GM12878 (cell line): ENCODE data around the gene ATG101. TPM values are rescaled to one million over a fixed set of nuclear protein-coding genes. Genes with fewer than 3 reads are reported as not detected.
A peak's percentile ranks its signal among the peaks of the same experiment; 100 is the strongest.

Source experiments
- BRCA1 ChIP-seq: IDR thresholded peaks from 2 replicates; pipeline ENCODE4 v1.6.1; 2011; ENCODE audit warnings: low read depth, low read length, improper control_type of control experiment
- CBX5 ChIP-seq: sonication (generic); IDR thresholded peaks from 2 replicates; pipeline ENCODE4 v1.6.1; 2016; ENCODE audit warnings: low read depth, moderate library complexity, mild to moderate bottlenecking, inconsistent platforms
- HCFC1 ChIP-seq: fragments of 150-350 bp; IDR thresholded peaks from 2 replicates; pipeline ENCODE4 v1.6.1; 2014; ENCODE audit warnings: low read length
- IKZF1 ChIP-seq: fragments of 450-650 bp; conservative IDR thresholded peaks from 2 replicates; pipeline ENCODE4 v1.6.1; 2017; ENCODE audit warnings: antibody characterized with exemption, mild to moderate bottlenecking
- KLF5 ChIP-seq: fragments of 450-650 bp; IDR thresholded peaks from 2 replicates; pipeline ENCODE4 v1.6.1; 2014; ENCODE audit warnings: mild to moderate bottlenecking; ENCODE audit not compliant: partially characterized antibody
- RCOR1 ChIP-seq: conservative IDR thresholded peaks from 2 replicates; pipeline ENCODE4 v1.6.1; 2012; ENCODE audit warnings: low read depth, low read length, improper control_type of control experiment
- SIN3A ChIP-seq: IDR thresholded peaks from 2 replicates; pipeline ENCODE4 v1.6.1; 2012; ENCODE audit warnings: low read depth, low read length, improper control_type of control experiment
- SPI1 ChIP-seq: IDR thresholded peaks from 2 replicates; pipeline ENCODE4 v1.6.1; 2011; ENCODE audit warnings: low read depth, mild to moderate bottlenecking, low read length, moderate library complexity, borderline replicate concordance; ENCODE audit not compliant: insufficient read depth
- ZBTB33 ChIP-seq: fragments of 450-650 bp; IDR thresholded peaks from 2 replicates; pipeline ENCODE4 v1.6.1; 2017; ENCODE audit warnings: mild to moderate bottlenecking
- ZNF687 ChIP-seq: fragments of 450-650 bp; IDR thresholded peaks from 2 replicates; pipeline ENCODE4 v1.6.1; 2017; ENCODE audit warnings: mild to moderate bottlenecking, moderate library complexity
- polyA plus RNA-seq, 11 experiments: library from polyadenylated mRNA; depleted of rRNA in 4 of 11; unstranded in 6 of 11; stranded (reverse) in 5 of 11; fragments of >200 nt; fragmentation: Nextera tagmentation in 4 of 11; fragmentation: Illumina TruSeq in 1 of 11; extraction: Ambion mirVana in 4 of 11; extraction: Trizol in 1 of 11; gene quantifications; 1 replicate in 1 of 11; 2 replicates in 10 of 11; pipeline versions ENCODE4 v1.2.1 to v1.2.3, GENCODE V29; 2011 to 2016; ENCODE audit warnings: inconsistent platforms in 2 of 11, missing spikeins in 2 of 11, low read depth in 1 of 11
- total RNA-seq, 4 experiments: library from RNA; depleted of rRNA in 3 of 4; stranded (reverse); fragments of >200 nt in 3 of 4; fragmentation: Illumina TruSeq in 1 of 4; extraction: Trizol in 1 of 4; gene quantifications; 2 replicates each; pipeline versions ENCODE4 v1.2.1 to v1.2.3, GENCODE V29; 2013 to 2021
- TF ChIP-seq, protein P1 (sequence below): fragments of 150-350 bp; IDR thresholded peaks from 2 replicates; pipeline ENCODE4 v1.6.1; 2014; ENCODE audit warnings: mild to moderate bottlenecking, low read depth, low read length

Gene ATG101
- total and polyA plus RNA-seq, 10 of the 15 experiments (the other 5 are each of a cell fraction or from before 2014, with no cell fraction given) = 2.7 to 49.8 (median 35.3) TPM

- TF ChIP-seq ZNF687 (peak; percentile 68; the same call in 1 of the 2 replicates), CBX5 (no peak), HCFC1 (no peak), SIN3A (no peak), KLF5 (no peak), SPI1 (peak; percentile 78), RCOR1 (no peak), BRCA1 (no peak), IKZF1 (peak; percentile 71), ZBTB33 (no peak)
- TF ChIP-seq, protein P1, sequence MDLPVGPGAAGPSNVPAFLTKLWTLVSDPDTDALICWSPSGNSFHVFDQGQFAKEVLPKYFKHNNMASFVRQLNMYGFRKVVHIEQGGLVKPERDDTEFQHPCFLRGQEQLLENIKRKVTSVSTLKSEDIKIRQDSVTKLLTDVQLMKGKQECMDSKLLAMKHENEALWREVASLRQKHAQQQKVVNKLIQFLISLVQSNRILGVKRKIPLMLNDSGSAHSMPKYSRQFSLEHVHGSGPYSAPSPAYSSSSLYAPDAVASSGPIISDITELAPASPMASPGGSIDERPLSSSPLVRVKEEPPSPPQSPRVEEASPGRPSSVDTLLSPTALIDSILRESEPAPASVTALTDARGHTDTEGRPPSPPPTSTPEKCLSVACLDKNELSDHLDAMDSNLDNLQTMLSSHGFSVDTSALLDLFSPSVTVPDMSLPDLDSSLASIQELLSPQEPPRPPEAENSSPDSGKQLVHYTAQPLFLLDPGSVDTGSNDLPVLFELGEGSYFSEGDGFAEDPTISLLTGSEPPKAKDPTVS = no peak
Observed at GRCh38 chr12:52045794-52046199, 24.0 kb upstream of the ATG101 start (continued).
